NCI-H345 treated with DMSO at 0.1 percent for 48 hours (cell line): Measurements from ENCODE around the gene ZFYVE28.

Experiments used
- DNase-seq: peaks from one replicate; lab custom pipeline; 2025; ENCODE audit not compliant: unreplicated experiment; lab: John Stamatoyannopoulos, UW

The ZFYVE28 gene

DNA sequence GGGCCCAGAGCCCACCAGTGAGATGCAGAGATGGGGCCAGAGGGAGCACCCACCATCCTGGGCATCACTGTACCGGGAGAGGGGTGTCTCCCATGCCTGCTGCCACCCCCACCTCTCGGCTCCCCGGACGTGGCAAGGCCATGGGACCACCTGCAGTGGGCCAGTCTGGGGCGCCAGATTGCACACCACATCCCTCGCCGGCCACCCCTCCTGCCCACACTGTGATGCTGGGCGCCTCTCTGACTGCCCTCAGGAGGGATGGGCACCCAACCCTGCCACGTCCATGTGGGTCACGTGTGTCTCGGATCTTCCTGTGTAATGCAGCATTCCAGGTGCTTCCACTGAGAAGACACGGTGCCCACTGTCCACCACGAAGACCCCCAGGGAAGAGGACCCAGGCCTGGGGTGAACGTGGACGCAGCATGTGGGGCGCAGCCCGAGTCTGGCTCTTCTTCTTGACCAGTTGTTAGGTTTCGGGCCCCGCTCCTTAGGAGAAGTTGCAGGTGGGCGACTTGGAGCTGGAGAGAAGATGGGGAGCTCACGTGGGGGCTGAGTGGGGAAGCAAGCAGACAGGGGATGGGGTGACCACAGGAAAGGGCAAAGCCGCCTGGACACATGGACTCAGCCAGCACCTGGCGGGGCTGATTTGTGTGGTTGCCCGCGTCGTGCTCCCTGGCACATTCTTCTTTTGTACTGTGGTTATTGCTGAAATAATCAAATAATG, 47.7 kb downstream of the ZFYVE28 start:
- DNase-seq, result no peak

DNA sequence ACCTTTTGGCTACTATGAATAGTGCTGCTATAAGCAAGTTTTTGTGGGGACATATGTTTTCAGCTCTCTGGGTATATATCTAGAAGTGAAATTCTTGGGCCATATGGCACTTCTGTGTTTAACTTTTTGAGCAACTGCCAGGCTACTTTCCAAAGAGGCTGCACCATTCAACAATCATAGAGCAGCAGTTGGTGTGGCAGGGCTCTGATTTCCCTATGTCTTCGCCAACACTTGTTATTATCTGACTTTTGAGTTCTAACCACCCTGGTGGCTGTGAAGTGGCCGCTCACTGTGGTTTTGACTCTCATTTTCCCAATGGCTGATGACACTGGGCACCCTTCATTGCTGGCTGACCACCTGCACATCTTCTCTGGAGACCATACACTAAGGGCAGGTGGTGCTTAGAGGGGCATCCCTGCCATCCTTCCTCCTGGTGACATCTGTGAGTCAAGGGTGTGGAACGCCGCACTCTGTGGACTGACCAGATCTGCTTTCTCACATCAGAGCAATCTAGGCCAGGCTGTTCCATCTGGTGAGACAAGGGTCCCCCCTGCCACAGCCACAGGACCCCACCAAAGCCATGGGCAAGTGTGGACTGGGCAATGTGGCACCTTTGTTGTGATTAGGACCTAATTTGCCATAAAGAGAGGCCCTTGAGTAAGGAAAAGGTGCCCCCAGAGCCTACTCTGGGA, 49.6 kb downstream of the ZFYVE28 start:
- no peak for DNase-seq

DNA sequence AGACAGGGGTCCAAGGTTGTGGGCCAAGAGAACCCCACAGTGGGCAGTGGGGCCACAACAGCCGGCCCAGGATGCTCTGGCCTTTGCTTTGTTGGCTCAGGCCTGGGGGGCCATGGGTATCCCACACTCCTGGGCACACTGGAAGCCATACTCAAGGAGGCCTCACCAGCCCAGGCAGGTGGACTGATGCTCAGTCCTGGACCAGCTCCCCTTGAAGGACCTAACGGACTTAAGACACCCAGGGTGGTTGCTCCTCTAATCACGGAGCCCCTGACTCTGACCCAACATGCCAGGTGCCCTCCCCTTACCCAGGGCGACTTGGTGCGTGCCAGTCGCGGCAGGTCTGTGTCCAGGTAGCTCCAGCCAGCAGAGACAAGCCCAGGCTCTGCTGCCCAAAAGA, 50.8 kb downstream of the ZFYVE28 start:
- DNase-seq, result no peak

DNA sequence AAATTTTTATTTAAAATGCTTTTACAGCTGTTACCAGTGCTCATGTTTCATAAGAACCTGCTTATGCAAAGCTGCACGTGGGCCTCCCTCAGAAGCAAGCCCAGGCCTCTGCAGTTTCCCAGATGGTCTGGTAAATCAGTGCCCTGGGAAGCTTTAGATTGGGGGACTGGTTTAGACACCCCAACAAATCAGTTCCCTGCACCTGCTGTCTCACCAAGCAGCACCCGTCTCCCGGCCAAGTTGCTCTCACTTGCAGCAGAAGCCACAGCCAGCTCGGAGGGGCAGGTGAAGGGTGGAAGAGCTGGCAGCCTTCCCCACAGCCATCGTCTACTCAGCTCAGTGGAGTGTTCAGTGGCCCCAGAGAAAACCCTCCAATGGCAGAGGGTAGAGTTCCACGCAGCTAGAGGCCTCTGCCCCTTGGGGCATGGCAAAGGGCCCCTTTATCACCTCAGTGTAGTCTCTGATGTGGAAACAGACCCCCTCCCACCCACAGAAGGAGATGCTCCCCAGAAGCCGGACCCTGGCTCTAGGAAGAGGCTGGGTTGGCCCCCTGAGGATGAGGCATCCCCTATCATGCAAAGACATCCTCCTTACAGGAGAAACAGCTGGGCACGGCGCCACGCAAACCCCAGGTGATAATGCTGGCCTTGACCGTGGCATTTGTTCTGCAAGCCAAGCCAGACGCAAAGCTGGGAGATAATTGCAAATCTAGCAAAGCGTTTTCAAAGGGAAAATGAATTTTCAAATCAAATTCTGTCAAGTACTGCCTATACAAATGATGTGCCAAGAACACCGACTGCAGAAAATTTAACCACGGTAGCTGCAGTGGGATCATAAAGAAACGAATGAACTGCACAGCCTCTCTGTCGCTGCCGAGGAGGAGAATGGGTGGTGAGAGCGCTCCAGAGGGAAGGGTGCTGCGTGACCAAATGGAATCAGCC, 51.9 kb downstream of the ZFYVE28 start:
- DNase-seq, result no peak

DNA sequence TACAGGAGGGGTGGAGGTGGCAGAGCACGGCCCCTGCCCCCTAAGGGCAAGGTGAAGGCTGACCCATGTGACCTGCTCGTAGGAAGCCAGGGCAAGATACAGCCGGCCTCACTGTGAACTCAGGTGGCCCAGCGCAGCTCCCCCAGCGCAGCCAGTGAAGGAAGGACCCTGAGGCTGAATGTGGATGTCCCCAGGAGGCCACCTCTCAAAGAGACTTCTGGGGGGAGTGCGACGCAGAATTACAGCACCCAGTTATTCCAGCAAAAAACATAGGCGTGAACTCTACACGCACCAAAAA, 52.6 kb downstream of the ZFYVE28 start:
- DNase-seq, result no peak

DNA sequence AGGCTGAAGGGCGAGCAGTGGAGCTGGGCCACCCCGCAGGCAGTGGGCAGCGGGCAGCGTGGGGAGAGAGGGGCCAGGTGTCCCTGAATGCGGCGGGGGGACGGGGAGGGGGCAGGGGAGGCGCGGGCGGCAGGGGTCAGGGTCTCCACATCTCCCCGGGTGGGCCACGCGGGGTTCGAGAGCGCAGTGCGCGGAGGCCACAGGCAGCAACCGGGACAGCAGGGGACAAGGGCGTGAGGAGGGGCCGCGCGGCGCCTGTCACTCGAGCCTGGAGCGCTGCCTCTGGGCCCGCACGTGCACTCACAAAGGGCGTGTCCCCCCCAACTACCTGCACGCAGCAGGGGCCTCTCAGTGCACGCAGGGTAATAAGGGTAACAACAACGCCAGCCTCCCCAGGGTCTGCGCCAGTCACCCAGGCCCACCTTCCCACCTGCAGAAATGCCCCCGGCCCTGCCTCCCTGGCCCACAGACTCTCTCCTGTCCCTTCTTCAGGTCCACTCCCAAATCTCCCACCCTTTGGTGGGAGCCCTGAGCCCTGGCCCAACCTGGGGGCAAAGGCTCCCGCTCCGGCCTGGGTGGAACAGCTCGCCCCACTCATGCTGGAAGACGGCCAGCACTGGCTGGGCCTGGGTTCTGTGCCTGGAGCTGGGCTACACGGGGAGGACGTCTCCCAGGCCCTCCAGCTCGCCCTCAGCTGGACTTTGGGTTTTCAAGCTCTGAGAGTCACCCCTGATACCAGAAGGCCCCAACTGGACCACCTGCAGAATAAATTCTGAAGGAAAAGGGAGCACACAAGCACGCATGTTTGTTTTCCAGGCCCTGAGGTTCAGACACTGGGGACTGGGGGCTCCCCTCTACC, 53.2 kb downstream of the ZFYVE28 start:
- no peak for DNase-seq

DNA sequence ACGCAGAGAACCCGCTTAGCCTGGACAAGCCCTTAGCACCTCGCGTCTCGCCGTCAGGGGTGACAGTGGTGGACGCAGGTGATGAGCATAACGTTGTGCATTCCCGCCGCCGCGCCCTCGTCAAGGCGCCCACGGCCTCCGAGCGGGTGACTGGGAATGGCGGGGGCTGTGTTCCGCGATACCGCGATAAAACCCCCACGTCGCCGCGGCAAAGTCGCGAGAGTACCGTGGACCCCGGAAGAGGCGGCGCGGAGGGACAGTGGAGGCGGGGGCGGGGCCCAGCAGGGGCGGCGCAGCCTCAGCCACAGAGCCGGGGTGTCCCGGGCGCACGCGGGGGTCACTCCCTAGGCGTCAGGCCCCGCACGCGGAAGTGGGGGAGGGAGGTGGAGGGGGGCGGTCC, 53.8 kb downstream of the ZFYVE28 start:
- no peak for DNase-seq

DNA sequence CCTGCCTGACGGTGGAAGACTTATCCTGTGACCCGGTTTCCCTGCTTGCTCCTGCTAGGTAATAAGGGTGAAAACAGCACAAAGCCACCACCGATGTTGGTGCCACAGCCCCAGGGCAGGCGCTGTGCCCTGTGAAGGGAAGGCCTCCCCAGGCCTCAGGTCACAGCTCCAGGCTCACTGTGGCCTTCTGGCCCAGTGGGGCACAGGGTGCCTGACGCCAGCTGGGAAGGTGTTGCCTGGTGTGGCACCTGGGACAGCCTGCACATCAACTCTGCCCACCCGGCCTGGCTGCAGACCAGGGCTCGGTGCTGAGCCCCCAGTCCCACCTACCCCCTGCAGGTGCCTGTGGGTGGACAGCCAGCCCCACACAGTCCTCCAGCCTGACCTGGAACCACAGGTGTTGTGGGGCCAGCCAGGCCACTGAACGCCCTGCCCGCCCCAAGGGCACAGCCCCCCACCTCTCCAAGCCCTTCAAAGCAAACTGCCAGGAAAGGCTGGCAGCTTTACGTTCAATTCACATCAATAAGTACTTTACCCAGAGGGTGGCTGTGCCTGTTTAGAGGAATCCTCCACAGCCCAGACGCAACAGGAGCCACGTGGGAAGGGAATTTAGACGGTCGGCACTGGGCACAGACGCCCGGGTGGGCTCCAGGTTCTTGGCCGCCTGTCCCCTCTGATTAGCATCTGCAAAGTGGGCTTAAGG, 54.3 kb downstream of the ZFYVE28 start:
- no peak for DNase-seq

DNA sequence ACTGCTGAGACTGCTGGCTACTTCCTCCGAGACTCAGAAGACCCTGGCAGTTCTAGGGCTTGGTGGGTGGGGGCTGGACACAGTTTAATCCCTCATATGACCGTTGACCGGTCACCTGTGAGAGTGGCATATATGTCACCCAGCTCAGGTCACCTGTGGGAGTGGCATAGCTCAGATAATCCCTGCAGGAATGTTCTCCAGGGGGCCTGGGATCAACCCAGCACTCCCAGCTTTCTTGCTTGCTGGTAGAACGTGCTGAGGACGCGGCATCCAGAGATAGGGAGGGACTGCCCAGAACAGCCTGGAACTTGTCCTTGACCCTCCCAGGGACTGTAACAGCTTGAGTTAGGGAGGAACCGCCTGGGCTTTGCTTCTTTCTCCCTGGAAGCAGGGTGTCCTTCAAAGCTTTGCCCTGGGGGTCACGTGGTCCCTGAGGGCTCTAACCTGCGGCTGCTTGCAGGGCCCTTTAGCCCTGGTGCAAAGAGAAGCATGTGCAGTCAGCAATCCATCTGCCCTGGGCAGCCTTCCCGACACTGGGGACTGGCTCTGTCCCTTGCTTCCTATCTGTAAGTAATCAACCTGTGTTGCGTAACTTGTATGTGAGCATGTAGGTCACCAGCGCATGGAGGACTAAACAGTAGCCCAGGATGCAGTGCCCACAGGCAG, 55.3 kb downstream of the ZFYVE28 start:
- no peak for DNase-seq

DNA sequence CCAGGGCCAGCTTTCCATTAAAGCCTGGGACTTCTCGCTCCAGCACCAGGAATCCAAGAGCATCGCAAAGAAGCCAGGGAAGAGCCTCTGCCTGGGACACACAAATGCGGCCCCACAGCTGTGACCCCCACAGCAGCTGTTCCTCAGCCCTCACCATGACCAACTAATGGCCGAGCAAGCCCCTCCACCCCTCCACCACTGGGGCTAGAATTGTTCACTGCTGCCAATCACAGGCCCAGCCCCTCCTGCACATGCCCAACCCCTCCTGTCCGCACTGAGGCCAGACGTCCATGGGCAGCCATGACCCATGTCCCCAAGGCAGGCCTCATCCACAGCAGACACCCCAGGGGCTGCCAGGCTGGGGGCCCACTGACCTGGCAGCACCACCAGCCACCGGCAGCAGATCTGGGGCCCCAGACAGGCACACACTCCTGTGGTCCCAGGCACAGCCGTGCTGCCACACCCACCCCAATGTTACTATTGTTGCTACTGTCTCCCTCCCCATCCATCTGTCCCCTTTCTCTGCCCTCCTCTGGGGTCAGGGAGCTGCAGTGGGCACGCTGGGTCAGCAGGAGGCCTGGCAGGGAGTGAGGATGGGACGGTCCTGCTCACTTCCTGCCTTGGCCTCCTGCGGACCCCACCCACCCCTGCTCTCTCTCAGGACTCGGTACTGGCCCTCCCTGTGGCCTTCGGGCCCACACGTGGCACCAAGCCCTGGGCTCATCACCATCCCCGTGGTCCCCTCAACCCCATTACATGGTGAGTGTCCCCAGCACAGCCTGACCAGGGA, 56.0 kb downstream of the ZFYVE28 start:
- DNase-seq, result no peak

DNA sequence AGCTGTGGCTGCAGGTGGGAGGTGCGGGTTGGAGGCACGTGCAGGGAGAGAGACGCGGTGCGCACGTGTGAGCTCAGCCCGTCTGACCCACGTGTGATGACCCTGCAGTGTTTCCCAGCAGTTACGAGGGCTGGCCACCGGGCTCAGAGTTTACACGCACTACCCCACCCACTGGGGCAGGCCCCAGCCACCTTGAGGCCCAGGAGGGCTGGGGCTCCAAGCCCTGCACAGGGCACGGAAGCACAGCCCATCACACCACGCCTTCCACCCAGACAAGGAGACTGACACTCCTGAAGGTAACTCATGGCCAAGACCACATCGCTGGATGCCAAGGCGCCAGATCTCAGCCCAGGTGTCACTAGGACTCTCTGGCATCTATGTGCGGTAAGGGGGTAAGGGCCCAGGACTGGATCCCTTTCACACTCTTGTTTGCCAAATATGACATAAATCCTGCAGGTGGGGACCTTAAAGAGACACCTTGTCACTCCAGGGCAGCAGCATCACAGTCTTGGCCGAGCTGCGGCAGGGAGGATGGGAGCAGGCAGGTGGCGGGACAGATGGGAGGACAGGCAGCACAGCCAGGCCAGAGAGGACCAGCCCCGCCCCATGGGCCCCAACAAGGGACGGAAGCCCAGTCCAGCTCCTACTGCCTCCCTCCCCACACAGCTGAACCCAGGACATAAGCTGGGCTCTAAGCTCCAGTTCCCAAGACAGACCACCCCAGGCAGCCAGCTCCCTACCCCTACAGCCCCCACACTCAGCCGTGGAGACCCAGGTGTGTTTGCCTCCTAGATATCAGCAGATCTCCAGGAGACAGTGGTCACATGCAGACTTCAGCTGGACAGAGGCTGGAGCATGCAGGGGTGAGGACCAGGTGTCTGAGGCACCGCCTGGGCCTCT, 56.8 kb downstream of the ZFYVE28 start:
- no peak for DNase-seq

DNA sequence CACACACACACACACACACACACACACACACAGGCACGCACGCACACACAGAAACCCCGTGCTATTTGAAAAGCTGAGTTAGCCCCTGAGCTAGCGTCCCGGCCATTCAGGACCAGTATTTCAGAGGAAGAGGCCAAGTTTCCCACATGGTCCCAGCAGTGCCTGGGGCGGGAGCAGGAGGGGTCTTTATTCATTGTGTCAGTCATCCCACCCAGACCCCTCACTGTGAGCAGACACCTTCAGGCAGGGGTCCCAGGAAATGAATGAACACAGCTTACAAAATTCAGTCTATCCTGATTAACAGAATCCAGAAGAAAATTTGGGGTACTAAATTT, 58.1 kb downstream of the ZFYVE28 start:
- no peak for DNase-seq

DNA sequence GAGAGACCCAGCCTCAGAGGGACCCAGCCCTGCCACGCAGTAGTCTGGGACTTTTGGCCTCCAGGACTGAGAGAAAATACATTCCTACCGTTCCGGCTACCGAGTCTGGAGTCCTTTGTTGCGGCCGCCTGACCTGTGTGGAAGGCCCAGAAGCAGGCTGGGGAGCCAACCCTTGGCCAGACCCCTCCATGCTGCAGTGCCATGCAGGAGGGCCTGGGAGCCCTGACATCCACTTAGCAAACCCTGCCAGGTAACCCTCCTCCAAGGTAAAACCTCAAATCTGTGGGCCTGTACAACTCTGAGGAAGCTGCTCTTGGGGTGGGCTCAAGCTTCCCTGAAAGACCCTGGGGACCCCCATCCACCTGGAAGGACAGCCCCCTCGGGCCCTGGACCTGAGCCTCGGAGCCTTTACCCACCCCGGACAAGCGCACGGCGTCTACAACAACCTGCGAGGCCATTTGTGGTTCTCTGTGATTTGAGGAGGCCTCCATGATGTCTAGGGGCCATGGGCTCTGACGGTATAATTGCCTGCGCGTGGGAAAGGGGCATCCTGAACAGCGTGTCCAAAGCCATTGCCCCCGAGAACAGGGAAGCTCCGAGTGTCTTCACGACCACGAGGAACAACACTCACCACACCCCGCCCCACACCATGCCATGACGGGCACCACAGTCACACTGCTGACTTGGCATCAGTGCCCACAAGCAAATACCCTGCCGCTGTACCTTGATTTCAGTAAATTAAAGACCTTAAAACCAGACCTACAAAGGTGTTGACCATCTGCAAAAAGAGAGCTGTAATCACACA, 58.7 kb downstream of the ZFYVE28 start:
- no peak for DNase-seq

DNA sequence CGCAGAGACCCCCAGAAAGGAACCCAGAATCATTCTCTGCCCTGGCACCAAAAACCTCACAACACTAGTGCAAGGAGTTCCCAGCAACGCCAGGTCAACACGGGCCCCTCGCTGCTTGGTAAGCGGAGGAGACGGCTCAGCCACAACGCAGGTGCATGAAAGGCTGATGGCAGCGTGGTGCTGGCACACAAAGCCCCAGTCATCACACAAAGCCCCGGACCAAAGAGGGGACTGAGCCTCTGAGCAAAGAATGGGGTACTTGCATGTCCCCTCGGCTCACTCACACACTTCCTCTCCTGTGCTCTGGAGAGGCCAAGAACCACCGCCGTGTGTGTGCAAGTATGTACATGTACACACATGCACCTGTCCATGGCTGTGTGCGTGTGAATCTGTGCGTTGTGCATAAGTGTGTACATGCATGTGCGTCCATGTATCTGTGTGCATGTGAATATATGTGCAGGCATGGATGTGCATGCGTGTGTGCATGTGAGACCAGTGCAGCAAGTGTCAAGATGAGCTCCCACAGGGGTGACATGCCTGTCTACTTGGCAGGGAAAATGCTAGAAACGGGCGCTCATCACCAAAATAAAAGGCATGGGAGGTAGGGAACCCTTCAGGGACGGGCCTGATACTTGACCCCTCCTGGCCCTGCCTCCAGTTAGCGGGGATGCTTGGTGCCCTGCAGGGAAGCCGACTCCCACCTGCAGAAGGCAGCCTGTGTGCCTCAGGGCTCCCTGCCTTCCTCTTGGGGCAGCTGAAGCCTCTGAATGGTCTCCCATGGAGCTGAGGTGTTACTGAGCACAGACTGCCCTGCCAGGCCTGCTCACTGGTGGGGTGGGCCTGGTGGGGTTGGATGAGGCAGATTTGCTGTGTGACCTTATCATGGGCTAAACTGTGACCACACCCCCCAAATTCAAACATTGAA, 60.4 kb downstream of the ZFYVE28 start:
- DNase-seq, result no peak

DNA sequence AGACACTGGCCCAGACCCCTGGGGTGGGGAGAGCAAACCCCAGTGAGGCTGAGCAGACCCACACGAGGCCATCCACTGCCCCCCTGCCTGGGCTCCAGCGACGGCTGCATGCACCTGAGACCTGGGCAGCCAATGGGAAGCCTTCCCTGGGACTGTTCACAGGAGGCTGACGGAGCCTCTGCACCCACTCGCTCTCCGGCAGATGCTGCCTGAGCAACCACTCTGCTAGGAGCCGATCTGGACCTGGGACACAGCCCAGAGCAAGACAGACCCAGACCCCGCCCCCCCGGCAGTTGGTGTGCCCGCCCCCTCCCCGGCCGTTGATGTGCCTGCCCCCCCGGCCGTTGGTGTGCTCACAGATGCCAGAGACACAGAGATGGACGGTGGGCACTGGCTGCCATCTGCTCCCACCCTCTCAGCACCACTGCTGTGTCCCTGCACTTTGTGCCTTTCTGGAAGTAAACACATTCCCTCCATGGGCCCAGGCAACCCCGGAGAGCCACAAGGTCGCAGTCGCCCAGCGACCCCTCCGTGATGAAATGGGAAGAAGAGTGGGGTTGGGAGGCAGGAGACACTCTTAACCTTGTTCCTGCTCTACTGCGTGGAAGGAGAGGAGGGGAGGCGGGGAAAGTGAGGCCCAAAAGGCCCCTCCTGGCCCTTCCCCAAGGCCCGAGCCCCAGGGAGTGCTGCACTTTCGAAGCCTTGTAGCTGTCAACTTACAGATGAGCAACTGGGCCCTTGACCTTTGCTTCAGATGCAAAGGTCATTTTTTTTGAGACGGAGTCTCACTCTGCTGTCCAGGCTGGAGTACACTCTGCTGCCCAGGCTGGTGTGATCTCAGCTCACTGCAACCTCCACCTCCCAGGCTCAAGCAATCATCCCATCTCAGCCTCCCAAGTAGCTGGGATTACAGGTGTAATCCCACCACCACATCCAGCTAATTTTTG, 62.0 kb downstream of the ZFYVE28 start:
- no peak for DNase-seq
